ENCODE results near the gene MSRB3. TPM values are rescaled to one million over a fixed set of nuclear protein-coding genes. Genes with fewer than 3 reads are reported as not detected.

MSRB3 gene
- total RNA-seq, 1 donor from 2014 or later: 125 TPM

GRCh38 chr12:65319688-65320200, 41.3 kb downstream of the MSRB3 start:
- no peaks in the 10 kb centered on the region for H3K27me3 ChIP-seq (ENCODE audit: low read depth)
- no peaks in the 10 kb centered on the region for H3K9me3 ChIP-seq (replicated peaks)
- no peaks in the 10 kb centered on the region for H3K36me3 ChIP-seq
- TF ChIP-seq CTCF (IDR thresholded peaks at IDR 0.05; ENCODE audit: borderline replicate concordance): no peak
- intact Hi-C loops (cut with micrococcal nuclease): no loop called here
- H3K4me1 ChIP-seq: peaks cover 23% of the 10 kb centered on the region
- DNase-seq: no peak
- no peak overlapping the region for H3K27ac ChIP-seq (replicated peaks)
- H3K4me3 ChIP-seq: no peak overlapping the region

GRCh38 chr12:65323070-65323469, 44.6 kb downstream of the MSRB3 start:
- no peak overlapping the region for H3K4me3 ChIP-seq
- no peaks in the 10 kb centered on the region for H3K9me3 ChIP-seq (replicated peaks)
- peaks cover 39% of the 10 kb centered on the region for H3K4me1 ChIP-seq
- intact Hi-C loops (cut with micrococcal nuclease): no loop called here
- no peak for TF ChIP-seq CTCF (IDR thresholded peaks at IDR 0.05; ENCODE audit: borderline replicate concordance)
- no peaks in the 10 kb centered on the region for H3K27me3 ChIP-seq (ENCODE audit: low read depth)
- no peak for DNase-seq
- no peak overlapping the region for H3K27ac ChIP-seq (replicated peaks)
- no peaks in the 10 kb centered on the region for H3K36me3 ChIP-seq

- TF ChIP-seq CTCF (IDR thresholded peaks at IDR 0.05; ENCODE audit: borderline replicate concordance): no peak
- no peak for DNase-seq
- Histone ChIP-seq H3K36me3 (peaks cover 2% of the 10 kb centered on the region), H3K4me1 (peaks cover 42% of the 10 kb centered on the region), H3K4me3 (no peak overlapping the region), H3K9me3 (replicated peaks) (no peaks in the 10 kb centered on the region), H3K27me3 (ENCODE audit: low read depth) (no peaks in the 10 kb centered on the region), H3K27ac (replicated peaks) (no peak overlapping the region)
- intact Hi-C loops (cut with micrococcal nuclease): no loop called here
These were observed 45.6 kb downstream of the MSRB3 start for GRCh38 chr12:65324056-65324455.

GRCh38 chr12:65324551-65324950, 46.1 kb downstream of the MSRB3 start:
- no peak overlapping the region for H3K27ac ChIP-seq (replicated peaks)
- H3K36me3 ChIP-seq: peaks cover 6% of the 10 kb centered on the region
- no peaks in the 10 kb centered on the region for H3K9me3 ChIP-seq (replicated peaks)
- no peak for DNase-seq
- no peak overlapping the region for H3K4me3 ChIP-seq
- H3K27me3 ChIP-seq (ENCODE audit: low read depth): no peaks in the 10 kb centered on the region
- no peak for TF ChIP-seq CTCF (IDR thresholded peaks at IDR 0.05; ENCODE audit: borderline replicate concordance)
- intact Hi-C loops (cut with micrococcal nuclease): no loop called here
- peaks cover 37% of the 10 kb centered on the region for H3K4me1 ChIP-seq

GRCh38 chr12:65325183-65325582, 46.7 kb downstream of the MSRB3 start:
- no peak overlapping the region for H3K4me3 ChIP-seq
- peaks cover 6% of the 10 kb centered on the region for H3K36me3 ChIP-seq
- no peak overlapping the region for H3K27ac ChIP-seq (replicated peaks)
- H3K9me3 ChIP-seq (replicated peaks): no peaks in the 10 kb centered on the region
- no peak for TF ChIP-seq CTCF (IDR thresholded peaks at IDR 0.05; ENCODE audit: borderline replicate concordance)
- DNase-seq: no peak
- peaks cover 40% of the 10 kb centered on the region for H3K4me1 ChIP-seq
- H3K27me3 ChIP-seq (ENCODE audit: low read depth): no peaks in the 10 kb centered on the region
- intact Hi-C loops (cut with micrococcal nuclease): no loop called here

Data from left ventricle myocardium inferior (tissue), 1 donor.